Measurements from ENCODE around the gene MOGAT1.

Gene MOGAT1

GRCh38 chr2:222651718-222652418, 19.6 kb upstream of the MOGAT1 start:
- TF ChIP-seq CTCF (IDR thresholded peaks at IDR 0.05; ENCODE audit: unreplicated experiment in 3 of 3) = no peak
- Mint-ChIP-seq H3K9me3 (no peaks in the 10 kb centered on the region), H3K4me1 (peaks cover 20% of the 10 kb centered on the region), H3K36me3 (ENCODE audit: low read depth) (peaks cover 7% of the 10 kb centered on the region), H3K27me3 (ENCODE audit: low read depth) (no peaks in the 10 kb centered on the region), H3K4me3 (peak overlapping the region in 2 of 3 experiments; percentile 7 to 48), H3K27ac (no peak overlapping the region)

- no peaks in the 10 kb centered on the region for H3K27me3 Mint-ChIP-seq (ENCODE audit: low read depth)
- H3K4me1 Mint-ChIP-seq = peaks cover 21% of the 10 kb centered on the region
- peak overlapping the region; percentile 41 to 98 (median 77) for H3K4me3 Mint-ChIP-seq
- H3K36me3 Mint-ChIP-seq (ENCODE audit: low read depth) = peaks cover 5% of the 10 kb centered on the region
- H3K9me3 Mint-ChIP-seq = no peaks in the 10 kb centered on the region
- H3K27ac Mint-ChIP-seq = peak overlapping the region in 1 of 3 experiments; percentile 24
- TF ChIP-seq CTCF (IDR thresholded peaks at IDR 0.05; ENCODE audit: unreplicated experiment in 3 of 3) = no peak
These were observed 18.8 kb upstream of the MOGAT1 start for GRCh38 chr2:222652491-222653255.

DNA sequence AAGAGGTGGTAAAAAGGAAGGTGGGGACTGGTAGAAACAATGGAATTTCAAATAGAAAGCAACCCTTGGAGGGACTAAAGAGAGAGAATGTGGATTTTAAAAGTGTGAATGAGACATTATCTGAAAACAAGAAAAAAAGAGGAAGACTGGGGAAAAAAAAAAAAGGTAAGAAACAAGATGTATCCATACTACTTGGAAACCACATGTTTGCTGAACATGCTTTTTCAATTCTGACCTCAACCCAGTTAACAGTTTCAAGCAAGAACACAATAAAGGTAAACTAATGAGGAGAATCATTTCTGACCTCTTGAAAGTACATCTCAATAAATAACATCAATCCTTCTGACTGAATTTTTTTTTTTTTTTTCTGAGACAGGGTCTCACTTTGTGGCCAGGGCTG, 18.2 kb upstream of the MOGAT1 start:
- H3K27me3 Mint-ChIP-seq (ENCODE audit: low read depth) = no peaks in the 10 kb centered on the region

DNA sequence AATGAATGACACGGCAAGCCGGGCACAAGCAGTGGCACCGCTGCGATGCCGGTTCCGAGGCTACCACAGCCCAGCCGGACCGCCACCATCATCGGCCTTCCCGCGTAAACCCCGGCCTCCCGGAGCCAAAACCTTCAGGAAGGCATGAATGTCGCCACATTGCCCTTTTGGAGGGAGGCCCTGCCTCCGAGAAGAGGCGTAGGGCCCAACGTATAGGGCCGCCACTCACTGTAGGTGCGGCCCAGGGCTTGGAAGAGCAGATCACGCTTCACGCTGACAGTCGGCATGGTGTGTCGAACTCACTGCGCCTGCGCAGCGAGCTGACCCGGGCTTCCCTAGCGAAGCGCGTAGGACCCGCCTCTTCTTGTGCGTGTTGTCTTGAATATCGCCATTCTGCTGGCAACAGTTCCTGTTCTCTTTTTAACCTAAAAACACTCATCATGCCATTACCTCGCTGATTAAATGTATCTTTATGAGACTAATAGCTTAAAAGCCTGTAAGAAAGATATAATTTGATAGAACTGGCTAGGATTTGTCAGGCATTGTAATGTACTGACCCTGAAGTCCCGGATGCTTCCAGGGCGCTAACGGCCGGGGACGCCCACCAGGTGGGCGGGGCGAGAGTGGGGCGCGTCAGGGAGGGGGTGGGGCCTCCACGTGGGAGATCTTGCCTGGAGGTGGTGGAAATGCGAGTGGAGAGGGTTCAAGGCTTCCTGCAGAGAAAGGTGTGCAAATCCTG, 15.5 kb upstream of the MOGAT1 start, which contains the start of gene FARSB:
FARSB (minus strand) TSS at position 306 of the 739 bp plus-strand sequence; CDS start at position 287, 19 bp downstream.
- no peaks in the 10 kb centered on the region for H3K9me3 Mint-ChIP-seq
- peak within 1 kb of the TSS; percentile 97 to 98 (median 98) for H3K4me3 Mint-ChIP-seq
- peak within 1 kb of the TSS; percentile 100 for H3K27ac Mint-ChIP-seq
- H3K36me3 Mint-ChIP-seq (ENCODE audit: low read depth) = no peaks in the 10 kb centered on the region
- H3K27me3 Mint-ChIP-seq (ENCODE audit: low read depth) = no peaks in the 10 kb centered on the region
- peaks cover 21% of the 10 kb centered on the region for H3K4me1 Mint-ChIP-seq
- no peak for TF ChIP-seq CTCF (IDR thresholded peaks at IDR 0.05; ENCODE audit: unreplicated experiment in 3 of 3)

More for the DNA sequence above, 18.2 kb upstream of the MOGAT1 start:
- Mint-ChIP-seq H3K4me1 (peaks cover 21% of the 10 kb centered on the region), H3K4me3 (peak overlapping the region; percentile 41 to 98 (median 77)), H3K27ac (peak overlapping the region in 1 of 3 experiments; percentile 24), H3K36me3 (ENCODE audit: low read depth) (peaks cover 1% of the 10 kb centered on the region), H3K9me3 (no peaks in the 10 kb centered on the region)
- TF ChIP-seq CTCF (IDR thresholded peaks at IDR 0.05; ENCODE audit: unreplicated experiment in 3 of 3) = no peak

- TF ChIP-seq CTCF (IDR thresholded peaks at IDR 0.05; ENCODE audit: unreplicated experiment in 3 of 3) = no peak
- Mint-ChIP-seq H3K4me1 (peaks cover 21% of the 10 kb centered on the region), H3K27me3 (ENCODE audit: low read depth) (no peaks in the 10 kb centered on the region), H3K9me3 (no peaks in the 10 kb centered on the region), H3K36me3 (ENCODE audit: low read depth) (no peaks in the 10 kb centered on the region), H3K27ac (peak overlapping the region; percentile 100), H3K4me3 (peak overlapping the region; percentile 97 to 98 (median 98))
These were observed 14.7 kb upstream of the MOGAT1 start for GRCh38 chr2:222656526-222657446.

All from nephron (organoid).